ENCODE data around the gene BAMBI. TPM values are rescaled to one million over a fixed set of nuclear protein-coding genes. Genes with fewer than 3 reads are reported as not detected.

BAMBI gene
- total RNA-seq, 1 experiment from 2014 or later: 1.4 TPM

DNA sequence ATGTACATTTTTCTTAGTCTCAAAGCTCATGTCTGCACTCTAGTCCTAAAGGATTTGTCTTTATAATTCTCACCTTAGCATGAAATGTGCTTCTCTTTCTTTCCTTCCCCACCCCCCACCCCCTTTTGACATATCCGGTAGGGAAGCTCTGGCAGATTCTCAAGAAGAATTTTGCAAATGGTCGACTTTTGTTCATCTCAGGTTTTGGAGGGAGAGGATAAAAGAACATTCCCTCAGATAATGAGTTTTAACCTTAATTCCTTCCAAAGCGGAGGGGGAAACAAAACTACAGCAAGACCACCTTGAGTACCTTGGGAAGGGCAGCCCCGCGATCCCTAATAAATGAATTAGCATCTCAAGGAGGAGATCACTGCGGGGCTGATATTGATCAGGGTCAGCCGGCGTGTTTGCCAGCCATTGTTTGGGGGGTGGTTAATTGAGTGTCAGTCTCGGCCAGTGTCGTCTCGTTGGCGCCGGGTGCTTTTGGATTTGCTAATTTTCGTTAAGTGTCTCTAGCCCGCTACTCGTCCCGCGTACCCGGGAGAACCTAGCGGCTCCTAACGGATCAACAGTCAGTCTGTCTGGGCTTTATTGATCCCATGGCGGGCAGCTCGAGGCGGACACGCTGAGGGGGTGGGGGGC lies 874 bp upstream of the BAMBI start:
- DNase-seq (ENCODE audit: low spot score): no peak

DNA sequence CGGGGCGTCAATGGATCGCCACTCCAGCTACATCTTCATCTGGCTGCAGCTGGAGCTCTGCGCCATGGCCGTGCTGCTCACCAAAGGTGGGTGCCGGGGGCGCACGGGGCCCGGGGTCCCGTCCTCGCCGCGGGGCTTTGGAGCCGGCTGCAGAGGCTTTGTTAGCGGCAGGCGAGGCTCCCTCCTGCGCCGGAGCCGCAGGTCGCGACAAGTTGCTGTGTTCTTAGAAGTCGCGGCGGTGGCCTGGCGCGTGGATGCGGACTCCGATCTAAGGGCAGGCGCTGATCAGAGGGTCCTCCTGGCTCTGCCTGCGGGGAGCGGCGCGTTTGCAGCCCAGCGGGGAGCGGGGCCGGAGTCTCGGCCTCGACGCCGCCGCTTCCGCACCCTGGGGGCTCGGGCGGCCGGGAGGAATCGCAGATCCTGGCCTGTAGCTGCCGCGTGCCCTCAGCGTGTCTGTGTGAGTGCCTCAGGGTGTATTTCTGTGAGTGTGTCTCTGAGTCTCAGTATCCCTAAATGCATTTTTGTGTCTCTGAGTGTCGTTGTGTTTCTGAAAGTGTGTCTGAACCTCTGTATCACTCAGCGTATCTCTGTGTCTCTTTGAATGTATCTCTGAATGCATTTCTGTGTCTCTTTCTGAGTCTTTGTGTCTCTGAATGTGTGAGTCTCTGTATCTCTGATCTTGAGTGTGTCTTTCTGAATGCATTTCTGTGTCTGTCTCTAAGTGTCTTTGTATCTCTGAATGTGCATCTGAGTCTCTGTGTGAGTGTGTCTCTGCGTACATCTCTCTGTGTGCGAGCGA lies 766 bp downstream of the BAMBI start:
- no peak for DNase-seq (ENCODE audit: low spot score)

DNA sequence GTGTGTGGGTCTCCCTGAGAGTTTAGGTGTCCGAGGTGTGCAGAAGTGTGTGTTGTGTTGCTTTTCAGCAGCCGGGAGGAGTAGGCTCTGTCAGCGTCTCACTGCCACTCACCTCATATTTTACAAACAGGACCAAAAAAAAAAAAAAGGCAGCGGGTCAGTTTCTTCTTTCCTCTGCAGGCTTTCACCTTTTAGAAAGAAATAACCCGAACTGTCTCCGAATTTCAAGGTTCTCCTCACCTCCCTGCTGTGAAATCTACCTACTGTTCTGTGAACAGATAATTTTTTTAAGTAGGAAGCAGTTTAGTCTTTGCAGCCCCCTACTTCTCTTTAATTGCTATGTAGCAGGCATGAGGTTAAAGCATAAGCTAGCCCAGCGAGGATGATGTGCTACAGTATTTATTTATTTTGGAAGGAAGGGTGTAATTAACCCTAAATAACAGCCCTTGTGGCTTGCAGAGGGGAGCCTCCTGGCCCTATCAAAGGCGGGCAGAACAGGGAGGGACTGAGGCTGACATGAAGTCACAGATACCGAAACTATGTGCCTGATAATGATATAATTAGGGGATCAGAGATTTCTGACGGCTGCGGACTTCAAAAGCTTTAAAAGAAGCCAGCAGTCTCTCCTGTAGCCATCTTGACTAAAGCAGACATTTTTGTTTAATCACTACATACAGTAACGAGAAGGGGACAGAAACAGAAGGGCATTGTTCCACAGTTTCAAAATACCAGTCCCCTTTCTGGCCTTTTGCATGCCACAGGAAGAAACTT lies 1.6 kb downstream of the BAMBI start:
- DNase-seq (ENCODE audit: low spot score): no peak

DNA sequence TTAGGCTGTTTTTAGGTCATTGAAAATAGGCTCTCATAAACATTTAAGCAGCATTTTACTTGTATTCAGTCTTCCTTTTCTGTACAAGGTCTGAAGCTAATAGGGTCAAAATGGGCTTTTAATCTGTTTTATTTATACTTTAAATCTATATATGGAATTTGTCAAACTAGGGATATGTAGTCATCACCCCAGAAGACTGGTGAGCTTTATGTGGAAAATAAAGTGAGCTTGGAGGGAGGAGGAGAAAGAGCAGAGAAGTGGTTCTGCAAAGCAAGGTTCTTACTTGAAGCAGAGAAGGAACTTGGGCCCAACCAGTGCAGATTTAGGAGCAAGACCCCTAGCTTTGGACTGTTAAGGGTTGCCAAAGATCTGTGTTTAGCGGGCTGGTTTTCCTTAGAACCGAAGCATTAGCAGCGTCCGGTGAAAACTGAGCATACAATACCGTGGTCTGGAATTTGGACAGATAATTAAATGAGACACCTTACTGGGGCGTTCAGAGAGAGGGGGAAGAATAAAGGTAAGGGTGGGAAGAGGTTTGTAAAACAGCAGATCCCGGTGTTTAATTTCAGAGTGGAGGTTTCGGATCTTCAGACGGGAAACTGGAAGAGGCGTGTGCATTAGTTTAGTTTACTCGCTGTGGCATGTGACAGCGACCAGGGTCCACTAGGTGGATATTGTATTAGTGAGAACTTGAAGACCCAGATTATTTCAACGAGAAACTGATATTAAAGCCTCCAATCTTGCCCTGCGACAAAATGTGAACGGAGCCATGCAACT lies 2.4 kb downstream of the BAMBI start:
- no peak for DNase-seq (ENCODE audit: low spot score)

DNA sequence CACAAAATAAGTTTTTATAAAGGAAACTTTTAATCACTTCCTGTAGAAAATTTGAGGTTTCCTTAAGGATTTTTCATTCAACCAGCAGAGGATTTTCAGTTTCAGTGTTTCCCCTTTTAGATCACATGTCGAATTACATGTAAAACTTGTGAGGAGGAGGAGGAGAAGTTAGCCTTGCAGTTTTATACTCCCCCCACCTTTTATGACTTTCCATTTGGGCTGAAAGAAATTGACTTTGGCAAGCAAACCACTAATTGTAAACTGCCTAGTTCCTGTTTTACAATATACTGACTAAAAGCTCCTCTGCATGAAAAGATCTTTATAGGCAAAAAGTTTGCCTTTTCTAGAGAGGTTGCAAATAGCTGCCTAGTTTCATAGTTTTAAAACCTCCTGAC lies 3.0 kb downstream of the BAMBI start:
- no peak for DNase-seq (ENCODE audit: low spot score)

DNA sequence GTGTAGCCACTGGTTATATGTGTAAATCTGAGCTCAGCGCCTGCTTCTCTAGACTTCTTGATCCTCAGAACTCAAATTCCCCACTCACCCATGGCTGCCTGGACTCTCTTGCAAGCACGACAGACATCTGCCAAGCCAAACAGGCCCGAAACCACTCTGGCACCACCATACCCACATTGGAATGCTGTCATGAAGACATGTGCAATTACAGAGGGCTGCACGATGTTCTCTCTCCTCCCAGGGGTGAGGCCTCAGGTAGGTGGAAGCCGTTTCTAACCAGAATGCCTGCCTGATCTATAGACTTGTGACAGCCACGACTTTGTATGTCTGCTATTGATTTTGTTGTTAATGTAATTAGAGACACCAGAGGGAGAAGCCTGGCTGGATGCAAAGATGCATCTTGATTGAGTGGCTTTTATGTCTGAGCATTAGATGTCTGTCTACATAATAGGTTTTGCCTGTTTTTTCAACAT lies 4.0 kb downstream of the BAMBI start:
- DNase-seq (ENCODE audit: low spot score): no peak

DNA sequence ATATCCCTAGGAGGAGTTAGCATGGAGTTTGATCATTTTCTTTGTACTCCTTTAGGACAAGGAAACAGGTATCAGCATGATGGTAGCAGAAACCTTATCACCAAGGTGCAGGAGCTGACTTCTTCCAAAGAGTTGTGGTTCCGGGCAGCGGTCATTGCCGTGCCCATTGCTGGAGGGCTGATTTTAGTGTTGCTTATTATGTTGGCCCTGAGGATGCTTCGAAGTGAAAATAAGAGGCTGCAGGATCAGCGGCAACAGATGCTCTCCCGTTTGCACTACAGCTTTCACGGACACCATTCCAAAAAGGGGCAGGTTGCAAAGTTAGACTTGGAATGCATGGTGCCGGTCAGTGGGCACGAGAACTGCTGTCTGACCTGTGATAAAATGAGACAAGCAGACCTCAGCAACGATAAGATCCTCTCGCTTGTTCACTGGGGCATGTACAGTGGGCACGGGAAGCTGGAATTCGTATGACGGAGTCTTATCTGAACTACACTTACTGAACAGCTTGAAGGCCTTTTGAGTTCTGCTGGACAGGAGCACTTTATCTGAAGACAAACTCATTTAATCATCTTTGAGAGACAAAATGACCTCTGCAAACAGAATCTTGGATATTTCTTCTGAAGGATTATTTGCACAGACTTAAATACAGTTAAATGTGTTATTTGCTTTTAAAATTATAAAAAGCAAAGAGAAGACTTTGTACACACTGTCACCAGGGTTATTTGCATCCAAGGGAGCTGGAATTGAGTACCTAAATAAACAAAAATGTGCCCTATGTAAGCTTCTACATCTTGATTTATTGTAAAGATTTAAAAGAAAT lies 4.8 kb downstream of the BAMBI start:
- DNase-seq (ENCODE audit: low spot score): no peak

DNA sequence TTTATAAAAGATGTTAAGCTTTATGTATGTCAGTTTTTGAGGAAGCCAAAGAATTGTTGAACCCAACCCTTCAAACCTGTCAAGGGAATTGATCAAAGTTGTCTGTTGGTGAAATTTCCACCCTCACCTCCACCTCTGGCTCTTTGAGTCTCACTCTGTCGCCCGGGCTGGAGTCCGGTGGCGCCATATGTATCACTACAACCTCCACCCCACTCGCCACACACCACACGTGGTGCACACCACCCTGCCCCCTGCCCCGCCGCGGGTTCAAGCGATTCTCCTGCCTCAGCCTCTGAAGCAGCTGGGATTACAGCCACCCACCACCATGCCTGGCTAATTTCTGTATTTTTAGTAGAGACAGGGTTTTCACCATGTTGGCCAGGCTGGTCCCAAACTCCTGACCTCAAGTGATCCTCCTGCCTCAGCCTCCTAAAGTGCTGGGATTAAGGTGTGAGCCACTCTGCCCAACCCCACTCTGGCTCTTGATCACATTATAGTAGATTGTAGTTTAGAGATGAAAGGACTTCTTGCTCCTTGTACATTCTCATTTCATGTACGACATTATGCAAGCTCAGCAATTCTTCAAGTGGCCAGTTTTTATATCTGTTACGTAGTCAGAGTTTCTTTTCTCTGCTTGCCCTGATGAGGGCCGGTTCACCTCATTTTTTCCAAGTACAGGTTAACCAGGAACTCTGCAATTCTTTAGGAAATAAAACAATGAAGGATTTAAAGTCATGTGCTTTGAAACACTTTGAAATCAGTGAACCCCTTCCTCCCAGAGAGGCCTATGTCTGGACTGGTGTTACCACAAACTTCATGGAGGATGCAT lies 7.0 kb downstream of the BAMBI start:
- DNase-seq (ENCODE audit: low spot score): no peak

DNA sequence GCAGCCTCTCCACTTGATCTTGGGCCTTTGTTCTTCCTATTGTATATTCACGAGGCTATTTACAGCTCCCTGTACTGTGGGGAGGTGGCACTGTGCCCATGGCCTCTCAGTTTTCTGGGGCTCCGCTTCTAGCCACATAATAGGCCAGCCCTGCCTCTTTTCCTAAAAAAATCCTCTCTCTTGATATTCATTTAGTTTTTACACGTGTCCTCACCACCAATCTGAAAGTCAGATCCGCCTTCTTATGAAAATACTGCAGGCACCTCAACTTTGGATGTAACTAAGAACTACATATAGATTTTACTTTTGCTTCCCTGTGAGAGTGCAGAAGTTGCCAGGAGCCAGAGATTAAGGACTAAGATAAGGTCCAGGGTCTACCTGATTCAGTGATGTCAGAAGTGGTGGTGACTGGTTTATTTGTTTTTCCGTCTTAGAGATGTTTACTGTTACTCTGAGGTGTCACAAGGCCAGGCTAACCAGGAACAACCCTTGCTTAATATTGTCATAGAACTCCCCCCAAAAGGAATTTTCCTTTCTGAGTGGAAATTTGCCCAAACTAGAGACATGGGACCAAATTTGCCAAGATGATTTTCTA lies 7.8 kb downstream of the BAMBI start:
- no peak for DNase-seq (ENCODE audit: low spot score)

DNA sequence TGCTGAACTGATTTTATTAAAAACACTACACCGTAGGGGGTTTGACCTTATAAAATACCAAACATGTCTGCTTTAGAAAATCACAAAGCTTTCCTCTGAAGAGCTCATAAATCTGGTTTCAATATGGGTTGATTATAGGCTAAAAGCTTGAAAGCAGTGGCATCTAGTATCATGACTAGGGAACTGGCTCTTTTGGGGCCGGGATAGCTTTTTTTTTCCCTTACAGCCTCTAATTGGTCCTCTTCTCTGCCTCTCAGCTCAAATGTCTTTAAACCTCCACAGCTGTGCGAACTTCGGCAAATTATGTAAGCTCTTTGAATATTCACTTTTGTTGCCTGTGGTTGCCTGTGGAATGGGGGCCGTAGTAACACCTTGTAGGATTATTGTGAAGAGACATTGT lies 8.4 kb downstream of the BAMBI start:
- DNase-seq (ENCODE audit: low spot score): no peak

DNA sequence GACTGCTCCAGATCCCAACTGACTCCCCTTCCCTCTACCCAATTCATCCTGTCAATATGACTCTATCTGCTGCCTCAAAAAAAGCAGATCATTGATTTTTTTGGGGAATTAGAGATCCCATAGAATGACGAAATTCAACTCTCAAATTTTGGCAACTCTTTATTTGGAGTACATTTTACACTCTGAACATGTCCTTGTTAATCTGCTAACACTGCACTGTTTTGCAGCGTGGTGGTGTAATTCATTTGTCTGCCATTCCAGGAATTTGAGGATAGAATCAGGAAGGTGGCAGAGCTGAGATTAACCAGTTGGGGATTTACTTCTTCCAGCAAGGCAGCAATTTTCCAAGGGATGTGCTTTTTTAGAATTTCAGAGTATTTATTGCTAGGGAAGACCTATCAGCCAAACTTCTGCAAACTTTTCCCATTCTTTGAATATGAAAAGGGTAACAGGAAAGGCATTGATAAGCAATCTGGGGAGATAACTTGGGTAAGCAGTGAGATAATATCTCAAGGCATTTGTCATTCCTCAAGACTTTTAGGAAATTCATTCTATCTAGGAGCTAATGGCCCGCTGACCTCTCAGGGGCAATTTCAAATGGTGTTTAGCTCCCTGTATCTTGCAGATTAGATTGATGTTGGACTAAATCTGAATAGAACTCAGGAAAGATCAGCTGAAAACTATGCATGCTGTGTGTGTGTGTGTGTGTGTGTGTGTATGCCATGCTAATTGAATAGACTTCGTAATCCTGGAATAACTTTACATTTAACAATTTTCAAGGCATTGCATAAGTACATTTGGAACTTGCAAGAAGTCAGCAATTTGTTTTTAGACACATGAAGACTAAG lies 9.7 kb downstream of the BAMBI start:
- no peak for DNase-seq (ENCODE audit: low spot score)

DNA sequence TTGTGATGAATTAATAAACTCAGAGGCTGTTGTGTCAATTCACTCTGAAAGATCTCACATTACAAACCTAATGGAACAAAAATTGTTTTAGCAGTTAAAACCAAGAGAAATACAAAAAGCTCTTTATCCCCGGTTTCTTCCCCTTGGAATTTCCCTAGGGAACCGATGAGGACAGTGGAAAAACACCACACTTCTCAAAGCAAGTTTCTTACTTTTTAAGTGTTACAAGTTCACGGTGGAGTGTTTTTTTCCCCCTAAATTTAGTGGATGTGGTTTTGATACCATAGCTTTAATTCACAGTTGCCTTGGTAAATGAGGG lies 10.3 kb downstream of the BAMBI start:
- DNase-seq (ENCODE audit: low spot score): no peak

DNA sequence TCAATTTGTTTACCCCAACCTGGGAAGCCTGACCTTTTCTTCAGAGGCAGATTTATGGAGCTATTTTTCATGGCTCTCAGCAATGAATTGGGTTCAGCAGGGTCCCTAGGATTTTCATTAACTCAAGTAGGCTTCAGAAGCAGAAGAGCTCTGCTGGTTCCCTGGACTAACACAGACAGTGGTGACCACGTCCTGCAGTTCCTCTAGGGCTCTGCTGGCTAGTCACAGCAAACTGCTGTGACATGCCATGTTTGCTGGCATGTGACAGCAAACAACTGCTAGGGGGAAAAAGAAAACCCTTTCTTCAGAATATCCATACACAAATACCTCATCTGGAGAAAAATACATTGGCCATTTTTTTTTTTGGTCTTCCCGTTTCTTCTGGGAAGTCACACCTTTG lies 13.2 kb downstream of the BAMBI start:
- no peak for DNase-seq (ENCODE audit: low spot score)

DNA sequence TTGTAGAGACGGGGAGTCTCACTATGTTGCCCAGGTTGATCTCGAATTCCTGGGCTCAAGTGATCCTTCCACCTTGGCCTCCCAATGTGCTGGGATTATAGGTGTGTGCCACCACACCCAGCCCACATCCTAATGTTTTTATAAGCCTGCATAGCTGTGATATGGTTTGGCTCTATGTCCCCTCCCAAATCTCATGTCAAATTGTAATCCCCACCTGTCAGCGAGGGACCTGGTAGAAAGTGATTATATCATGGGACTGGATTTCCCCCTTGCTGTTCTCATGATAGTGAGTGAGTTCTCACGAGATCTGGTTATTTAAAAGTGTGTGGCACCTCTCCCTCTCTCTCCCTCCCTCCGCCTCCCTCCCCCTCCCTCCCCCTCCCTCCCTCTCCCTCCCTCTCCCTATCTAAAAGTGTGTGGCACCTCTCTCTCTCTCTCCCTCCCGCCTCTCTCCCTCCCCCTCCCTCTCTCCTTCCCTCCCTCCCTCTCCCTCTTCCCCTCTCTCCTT lies 13.9 kb downstream of the BAMBI start:
- DNase-seq (ENCODE audit: low spot score): no peak

DNA sequence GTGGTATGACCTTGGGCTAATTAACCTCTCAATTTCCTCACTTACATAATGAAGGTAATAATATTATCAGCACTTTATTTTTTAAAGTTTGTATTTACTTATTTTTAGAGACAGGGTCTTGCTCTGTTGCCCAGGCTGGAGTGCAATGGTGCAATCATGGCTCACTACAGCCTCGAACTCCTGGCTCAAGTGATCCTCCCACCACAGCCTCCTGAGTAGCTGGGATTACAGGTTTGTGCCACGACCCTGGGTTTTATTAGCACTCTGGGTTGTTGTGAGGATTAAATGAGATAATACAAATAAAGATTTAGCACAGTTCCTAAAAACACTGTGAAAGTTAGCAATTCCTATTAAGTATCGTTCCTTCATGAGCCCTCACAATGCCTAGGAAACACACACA lies 14.7 kb downstream of the BAMBI start:
- no peak for DNase-seq (ENCODE audit: low spot score)

DNA sequence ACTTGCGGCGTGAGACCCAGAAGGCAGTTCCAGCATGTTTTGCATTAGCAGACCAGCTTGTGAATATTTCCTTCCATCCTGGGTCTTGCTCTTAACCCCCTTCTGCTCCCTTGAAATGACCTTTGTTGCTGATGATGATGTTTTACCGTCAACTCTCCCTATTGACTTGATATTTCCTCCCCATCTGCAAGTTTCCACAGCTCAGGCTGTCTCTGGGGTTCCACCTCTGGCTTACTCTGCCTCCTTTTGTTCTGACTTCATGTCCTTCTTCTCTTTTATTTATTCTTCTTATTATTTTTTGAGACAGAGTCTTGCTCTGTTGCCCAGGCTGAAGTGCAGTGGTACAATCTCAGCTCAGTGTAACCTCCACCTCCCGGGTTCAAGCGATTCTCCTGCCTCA lies 17.2 kb downstream of the BAMBI start:
- no peak for DNase-seq (ENCODE audit: low spot score)

DNA sequence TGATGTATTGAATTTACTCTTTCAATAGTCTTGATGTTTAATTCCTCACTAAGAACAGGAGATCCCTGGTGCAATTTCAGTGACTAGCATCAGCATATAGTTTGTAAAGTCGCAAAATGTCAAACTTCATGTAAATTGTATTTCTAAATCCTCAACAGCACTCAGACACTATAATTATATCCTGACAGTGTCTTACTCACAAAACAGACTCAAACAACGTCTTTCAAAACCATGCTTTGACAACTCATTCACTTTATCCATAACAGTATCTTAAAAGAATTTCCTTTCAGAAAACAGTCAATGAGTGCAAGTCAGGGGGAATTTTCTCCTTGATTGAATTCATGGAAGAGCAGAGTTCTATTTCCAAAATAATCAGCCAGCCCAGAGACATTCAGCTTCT lies 20.8 kb downstream of the BAMBI start:
- DNase-seq (ENCODE audit: low spot score): no peak

DNA sequence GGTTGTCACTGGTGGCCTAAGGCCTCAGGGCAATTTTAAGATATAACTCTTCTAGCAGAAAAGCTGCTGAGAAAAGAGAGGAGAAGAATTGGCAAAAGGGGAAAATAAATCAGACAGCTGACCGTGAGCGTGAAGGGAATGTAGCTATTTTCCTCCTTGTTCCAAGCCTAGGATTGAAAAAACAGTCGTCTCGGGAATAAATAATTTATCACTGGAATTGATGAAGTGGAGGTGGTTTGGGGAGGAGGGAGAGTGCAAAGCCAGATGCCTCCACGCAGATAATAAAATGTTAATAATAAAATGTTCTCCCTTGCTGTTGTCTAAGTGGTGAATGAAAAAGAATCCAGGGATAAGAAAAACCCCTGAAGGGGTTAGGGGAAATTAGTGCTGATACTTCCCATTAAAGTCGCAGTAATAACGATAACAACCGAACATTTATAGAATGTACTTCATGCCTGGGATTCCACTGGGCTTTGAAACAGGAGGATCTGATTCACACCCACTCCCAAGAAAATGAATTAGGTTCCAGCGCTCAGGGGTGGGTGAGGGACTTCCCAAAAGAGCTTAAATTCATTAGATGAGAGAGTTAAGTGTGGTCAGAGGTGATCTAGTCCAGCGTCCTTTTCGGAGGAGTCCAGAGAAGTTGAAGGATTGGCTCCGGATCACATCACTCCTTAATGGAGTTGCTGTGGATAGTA lies 27.3 kb downstream of the BAMBI start:
- no peak for DNase-seq (ENCODE audit: low spot score)

Measured in HT-29 (cell line).